Kidney (tissue), 14 donors: Measurements from ENCODE around the gene ADAMTS4. TPM values are rescaled to one million over a fixed set of nuclear protein-coding genes. Genes with fewer than 3 reads are reported as not detected.

Experiments
- DNase-seq, 5 donors: peaks; one replicate each; pipeline ENCODE4 v3.0.0-alpha.2; 2013 to 2020
- FAIRE-seq: peaks from 2 replicates; lab custom pipeline; 2012; peaks lifted over from hg19 to GRCh38; lab: Jason Lieb, UNC
- H3K27ac ChIP-seq, 2 donors: one replicate each; pipeline ENCODE4 v1.7.0; 2013; ENCODE audit warnings: low read depth in 2 of 2, low read length in 2 of 2, inconsistent platforms in 1 of 2
- H3K27me3 ChIP-seq: one replicate; pipeline ENCODE4 v1.7.1; 2013; ENCODE audit warnings: low read length, inconsistent platforms; ENCODE audit not compliant: control insufficient read depth, insufficient read depth
- H3K36me3 ChIP-seq, 3 donors: one replicate each; pipeline versions ENCODE4 v1.7.0 to v1.7.1; 2013; ENCODE audit warnings: low read length in 3 of 3, control low read depth in 1 of 3, inconsistent platforms in 1 of 3; ENCODE audit not compliant: insufficient read depth in 3 of 3, control insufficient read depth in 2 of 3
- H3K4me1 ChIP-seq, 3 donors: one replicate each; pipeline versions ENCODE4 v1.7.0 to v1.7.1; 2013; ENCODE audit warnings: low read length in 3 of 3, inconsistent platforms in 1 of 3, low read depth in 1 of 3; ENCODE audit not compliant: control insufficient read depth in 2 of 3, insufficient read depth in 2 of 3
- H3K4me3 ChIP-seq, 3 donors: one replicate each; pipeline versions ENCODE4 v1.7.0 to v1.8.1; 2013; ENCODE audit warnings: low read length in 3 of 3, control low read depth in 1 of 3, inconsistent platforms in 1 of 3
- H3K9ac ChIP-seq, 3 donors: one replicate each; pipeline versions ENCODE4 v1.7.0 to v1.7.1; 2013; ENCODE audit warnings: low read length in 3 of 3, control low read depth in 1 of 3, inconsistent platforms in 1 of 3
- H3K9me3 ChIP-seq, 3 donors: one replicate each; pipeline versions ENCODE4 v1.7.0 to v1.7.1; 2013; ENCODE audit warnings: low read length in 3 of 3, control low read depth in 1 of 3, inconsistent platforms in 1 of 3; ENCODE audit not compliant: control insufficient read depth in 2 of 3, insufficient read depth in 1 of 3
- intact Hi-C: fragments of 100-400 bp; cut with DNase I; formaldehyde crosslinking; loops from one replicate; pipeline ENCODE4 v1.11.1; 2022
- polyA plus RNA-seq: library from polyadenylated mRNA; stranded (reverse); fragments of 350-450 nt; fragmentation: Illumina TruSeq; extraction: RNeasy Lipid Tissue Mini Kit (QIAGEN cat#74804); gene quantifications from one replicate; pipeline ENCODE4 v1.2.3, GENCODE V29; 2014; ENCODE audit warnings: low read depth, low replicate concordance; ENCODE audit not compliant: insufficient read depth
- total RNA-seq: library from RNA; stranded (reverse); fragmentation: NEBNext Ultra II Directional; extraction: Animal tissue kit (Norgen Biotek cat#: 25700); gene quantifications from one replicate; pipeline ENCODE4 v1.2.1, GENCODE V29; 2021
- TF ChIP-seq, protein P1 (sequence below): IDR thresholded peaks from 3 replicates; pipeline ENCODE4 v1.5.1; 2012; ENCODE audit warnings: mild to moderate bottlenecking, moderate library complexity, borderline replicate concordance; ENCODE audit not compliant: insufficient read depth; ENCODE audit errors: extremely low read depth
- donor health status: control.
- donor health status: control.
- donor health status: control.
- donor health status: control.
- donor health status: control.
- donor health status: DM: yes; HTN: yes; CAD: no.
- donor health status: Normal renal cell carcinoma (clear cell type).

Gene ADAMTS4
- total and polyA plus RNA-seq, 2 donors from 2014 or later: 0.26 to 14.0 TPM

DNA sequence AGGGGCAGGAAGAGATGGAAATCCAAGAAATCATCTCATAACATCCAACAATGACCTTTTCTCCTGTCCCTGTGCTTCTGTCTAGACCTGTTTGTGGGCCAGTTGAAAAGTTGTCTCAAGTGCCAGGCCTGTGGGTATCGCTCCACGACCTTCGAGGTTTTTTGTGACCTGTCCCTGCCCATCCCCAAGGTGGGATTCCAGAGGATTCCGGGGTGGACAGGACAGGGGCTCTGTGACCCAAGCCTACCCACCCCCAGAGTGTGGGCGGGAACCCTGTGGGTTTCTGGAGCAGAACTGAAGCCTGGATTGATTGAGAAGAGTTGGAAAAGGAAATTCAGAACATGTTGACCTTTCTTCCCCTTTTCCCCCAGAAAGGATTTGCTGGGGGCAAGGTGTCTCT, 35.1 kb downstream of the ADAMTS4 start:
- Histone ChIP-seq H3K9me3 (no peaks in the 10 kb centered on the region), H3K27ac (no peak overlapping the region), H3K9ac (no peak overlapping the region), H3K4me1 (peaks cover 0 to 23% (median 9%) of the 10 kb centered on the region in 3 donors), H3K36me3 (peaks cover 4 to 14% (median 4%) of the 10 kb centered on the region in 3 donors), H3K27me3 (no peaks in the 10 kb centered on the region), H3K4me3 (no peak overlapping the region)
- FAIRE-seq: no peak
- TF ChIP-seq, protein P1, sequence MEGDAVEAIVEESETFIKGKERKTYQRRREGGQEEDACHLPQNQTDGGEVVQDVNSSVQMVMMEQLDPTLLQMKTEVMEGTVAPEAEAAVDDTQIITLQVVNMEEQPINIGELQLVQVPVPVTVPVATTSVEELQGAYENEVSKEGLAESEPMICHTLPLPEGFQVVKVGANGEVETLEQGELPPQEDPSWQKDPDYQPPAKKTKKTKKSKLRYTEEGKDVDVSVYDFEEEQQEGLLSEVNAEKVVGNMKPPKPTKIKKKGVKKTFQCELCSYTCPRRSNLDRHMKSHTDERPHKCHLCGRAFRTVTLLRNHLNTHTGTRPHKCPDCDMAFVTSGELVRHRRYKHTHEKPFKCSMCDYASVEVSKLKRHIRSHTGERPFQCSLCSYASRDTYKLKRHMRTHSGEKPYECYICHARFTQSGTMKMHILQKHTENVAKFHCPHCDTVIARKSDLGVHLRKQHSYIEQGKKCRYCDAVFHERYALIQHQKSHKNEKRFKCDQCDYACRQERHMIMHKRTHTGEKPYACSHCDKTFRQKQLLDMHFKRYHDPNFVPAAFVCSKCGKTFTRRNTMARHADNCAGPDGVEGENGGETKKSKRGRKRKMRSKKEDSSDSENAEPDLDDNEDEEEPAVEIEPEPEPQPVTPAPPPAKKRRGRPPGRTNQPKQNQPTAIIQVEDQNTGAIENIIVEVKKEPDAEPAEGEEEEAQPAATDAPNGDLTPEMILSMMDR: no peak
- DNase-seq: no peak
- intact Hi-C loops: no loop called here

DNA sequence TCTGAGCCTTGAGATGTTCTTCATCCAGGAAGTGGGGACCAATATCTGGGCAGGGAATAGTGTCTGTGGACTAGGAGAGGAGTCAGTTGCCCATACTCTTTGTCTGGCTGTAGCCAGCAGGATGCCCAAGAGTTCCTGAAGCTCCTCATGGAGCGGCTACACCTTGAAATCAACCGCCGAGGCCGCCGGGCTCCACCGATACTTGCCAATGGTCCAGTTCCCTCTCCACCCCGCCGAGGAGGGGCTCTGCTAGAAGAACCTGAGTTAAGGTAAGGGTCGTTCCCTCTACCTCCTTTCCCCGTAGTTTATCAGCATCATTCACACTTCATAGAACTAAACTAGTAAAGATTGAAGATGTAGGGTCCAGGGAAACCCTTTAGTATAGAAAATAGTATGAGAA, 36.0 kb downstream of the ADAMTS4 start:
- DNase-seq (no peak), FAIRE-seq (no peak)
- Histone ChIP-seq H3K9me3 (no peaks in the 10 kb centered on the region), H3K36me3 (peaks cover 4 to 14% (median 8%) of the 10 kb centered on the region in 3 donors), H3K4me1 (peaks cover 0 to 23% (median 11%) of the 10 kb centered on the region in 3 donors), H3K27me3 (no peaks in the 10 kb centered on the region), H3K27ac (no peak overlapping the region), H3K9ac (no peak overlapping the region), H3K4me3 (no peak overlapping the region)
- intact Hi-C loops: no loop called here
- TF ChIP-seq, protein P1: no peak

DNA sequence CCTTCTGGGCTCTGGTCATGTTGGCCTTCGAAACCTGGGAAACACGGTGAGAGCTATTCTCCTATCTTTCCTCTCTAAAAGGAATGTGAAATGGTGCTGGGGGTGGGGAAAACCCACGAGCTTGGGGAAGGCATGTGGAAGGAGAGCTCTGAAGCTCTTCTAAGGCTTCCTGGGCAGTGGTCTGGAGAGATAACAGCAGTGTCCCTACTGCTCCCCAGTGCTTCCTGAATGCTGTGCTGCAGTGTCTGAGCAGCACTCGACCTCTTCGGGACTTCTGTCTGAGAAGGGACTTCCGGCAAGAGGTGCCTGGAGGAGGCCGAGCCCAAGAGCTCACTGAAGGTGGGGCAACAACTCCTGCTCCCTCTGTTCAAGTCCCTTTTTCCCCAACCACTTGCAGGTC, 36.8 kb downstream of the ADAMTS4 start:
- no peak for FAIRE-seq
- no peak for DNase-seq
- Histone ChIP-seq H3K9me3 (no peaks in the 10 kb centered on the region), H3K27ac (no peak overlapping the region), H3K36me3 (peaks cover 4 to 14% (median 8%) of the 10 kb centered on the region in 3 donors), H3K4me3 (no peak overlapping the region), H3K4me1 (peaks cover 0 to 20% (median 11%) of the 10 kb centered on the region in 3 donors), H3K27me3 (no peaks in the 10 kb centered on the region), H3K9ac (no peak overlapping the region)
- intact Hi-C loops: no loop called here
- TF ChIP-seq, protein P1: no peak

DNA sequence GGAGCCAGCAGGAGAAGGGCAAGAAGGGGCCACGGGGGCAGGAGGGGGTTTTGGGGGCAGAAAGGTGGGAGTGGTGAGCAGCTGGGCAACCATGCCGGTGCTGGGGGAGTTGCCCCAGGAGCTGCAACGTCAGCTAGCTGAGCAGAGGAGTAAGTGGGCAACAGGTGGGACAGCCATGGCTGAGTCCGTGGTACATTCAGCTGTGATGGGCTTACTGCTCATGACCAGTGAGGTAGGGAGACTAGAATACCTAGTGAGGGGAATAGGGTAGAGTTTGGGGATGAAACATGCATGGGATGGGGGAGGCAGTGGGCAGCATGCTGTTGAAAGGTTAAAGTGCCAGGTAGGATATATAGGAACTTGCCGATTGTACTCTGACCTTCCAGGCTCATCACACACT, 37.2 kb downstream of the ADAMTS4 start:
- H3K4me1 ChIP-seq: peaks cover 0 to 16% (median 11%) of the 10 kb centered on the region in 3 donors
- H3K27me3 ChIP-seq: no peaks in the 10 kb centered on the region
- no peaks in the 10 kb centered on the region for H3K9me3 ChIP-seq
- DNase-seq (no peak), FAIRE-seq (no peak)
- intact Hi-C loops: no loop called here
- no peak overlapping the region for H3K9ac ChIP-seq
- no peak overlapping the region for H3K4me3 ChIP-seq
- H3K36me3 ChIP-seq: peaks cover 4 to 14% (median 8%) of the 10 kb centered on the region in 3 donors
- TF ChIP-seq, protein P1: no peak
- no peak overlapping the region for H3K27ac ChIP-seq
